ENCODE measurements around the gene OSBP2.

DNA sequence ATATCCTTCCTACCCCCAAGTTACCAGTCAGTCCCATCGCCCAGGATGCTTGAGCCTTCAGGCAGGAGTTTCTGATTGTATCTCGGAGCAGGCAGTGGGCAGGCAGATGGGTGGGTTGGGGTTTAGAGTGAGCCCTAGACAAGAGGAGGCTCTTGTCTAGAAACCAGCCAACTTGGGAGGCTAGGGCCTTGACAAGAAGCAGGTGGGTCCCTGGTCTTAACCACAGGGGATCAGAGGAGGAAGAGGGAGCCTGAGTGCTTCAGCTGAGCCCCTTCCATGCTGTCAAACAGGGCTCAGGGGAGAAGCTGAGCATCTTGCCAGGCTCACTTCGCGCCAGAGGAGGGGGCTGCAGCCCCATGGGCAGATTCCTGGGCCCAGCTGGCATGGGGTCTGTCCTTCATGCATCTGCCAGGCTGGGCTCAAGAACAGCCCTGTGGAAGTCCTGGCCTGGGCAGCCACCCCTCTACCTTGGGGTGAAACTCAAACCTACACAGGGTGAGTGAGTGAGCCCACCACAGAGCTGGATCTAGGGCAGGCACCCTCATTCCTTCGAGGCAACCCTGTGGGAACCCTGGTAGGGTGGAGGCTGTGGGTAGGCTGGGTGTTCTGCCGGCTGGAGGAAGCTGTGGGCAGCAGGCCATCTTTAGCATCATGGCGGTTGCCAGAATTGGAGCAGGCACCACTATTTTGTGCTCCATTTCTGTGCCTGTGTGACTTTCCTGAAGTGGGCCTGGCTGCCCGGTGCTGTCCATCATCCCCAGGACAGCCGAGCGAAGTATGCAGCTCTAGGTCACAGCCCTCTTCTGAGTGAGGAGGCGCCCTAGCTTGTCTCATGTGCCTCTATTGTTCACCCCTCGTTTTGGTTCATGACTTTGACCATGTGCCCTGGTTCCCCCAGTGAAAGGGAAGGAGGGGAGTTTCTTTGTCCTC, 165.8 kb downstream of the OSBP2 start:
- TF ChIP-seq, protein P1, sequence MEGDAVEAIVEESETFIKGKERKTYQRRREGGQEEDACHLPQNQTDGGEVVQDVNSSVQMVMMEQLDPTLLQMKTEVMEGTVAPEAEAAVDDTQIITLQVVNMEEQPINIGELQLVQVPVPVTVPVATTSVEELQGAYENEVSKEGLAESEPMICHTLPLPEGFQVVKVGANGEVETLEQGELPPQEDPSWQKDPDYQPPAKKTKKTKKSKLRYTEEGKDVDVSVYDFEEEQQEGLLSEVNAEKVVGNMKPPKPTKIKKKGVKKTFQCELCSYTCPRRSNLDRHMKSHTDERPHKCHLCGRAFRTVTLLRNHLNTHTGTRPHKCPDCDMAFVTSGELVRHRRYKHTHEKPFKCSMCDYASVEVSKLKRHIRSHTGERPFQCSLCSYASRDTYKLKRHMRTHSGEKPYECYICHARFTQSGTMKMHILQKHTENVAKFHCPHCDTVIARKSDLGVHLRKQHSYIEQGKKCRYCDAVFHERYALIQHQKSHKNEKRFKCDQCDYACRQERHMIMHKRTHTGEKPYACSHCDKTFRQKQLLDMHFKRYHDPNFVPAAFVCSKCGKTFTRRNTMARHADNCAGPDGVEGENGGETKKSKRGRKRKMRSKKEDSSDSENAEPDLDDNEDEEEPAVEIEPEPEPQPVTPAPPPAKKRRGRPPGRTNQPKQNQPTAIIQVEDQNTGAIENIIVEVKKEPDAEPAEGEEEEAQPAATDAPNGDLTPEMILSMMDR (IDR thresholded peaks at IDR 0.05), result no peak
- TF ChIP-seq POLR2A (IDR thresholded peaks at IDR 0.05), result no peak
- TF ChIP-seq EP300 (IDR thresholded peaks at IDR 0.05), result no peak
